Activated T-cell treated with anti-CD3 and anti-CD28 coated beads, Interleukin-2, amount 50 U/mL, for 72 hours (primary cell): ENCODE data around the gene PRICKLE2. TPM values are rescaled to one million over a fixed set of nuclear protein-coding genes. Genes with fewer than 3 reads are reported as not detected.
A peak's percentile ranks its signal among the peaks of the same experiment; 100 is the strongest.
"Not testable (repeated sequence)": the region's sequence is repeated elsewhere in the genome, so short reads cannot be mapped to it uniquely, and the experiment has no call there.

Source experiments
- ATAC-seq, 2 donors: fragments of 150-1000 bp; cut with Tn5 transposase; replicated peaks in 1 of 2; 2 replicates each; pipeline ENCODE4 v1.10.0; 2021; ENCODE audit warnings: moderate library complexity in 2 of 2, mild to moderate bottlenecking in 1 of 2
- DNase-seq, 2 donors: peaks; one replicate each; pipeline ENCODE4 v3.0.0; 2021 to 2022; ENCODE audit warnings: mixed read lengths in 1 of 2
- H3K27ac Mint-ChIP-seq: one replicate; pipeline ENCODE4 v1.8.0; 2022; ENCODE audit warnings: mild to moderate bottlenecking, moderate library complexity, mixed read lengths
- H3K27me3 Mint-ChIP-seq: one replicate; pipeline ENCODE4 v1.8.0; 2022; ENCODE audit warnings: low read depth, mixed read lengths
- H3K36me3 Mint-ChIP-seq, 2 donors: one replicate each; pipeline ENCODE4 v1.8.0; 2022; ENCODE audit warnings: mixed read lengths in 2 of 2, mild to moderate bottlenecking in 1 of 2; ENCODE audit not compliant: insufficient read depth in 2 of 2
- H3K4me1 Mint-ChIP-seq: one replicate; pipeline ENCODE4 v1.8.0; 2022; ENCODE audit warnings: low read depth, mixed read lengths
- H3K4me3 Mint-ChIP-seq, 2 donors: one replicate each; pipeline ENCODE4 v1.8.0; 2022; ENCODE audit warnings: mild to moderate bottlenecking in 2 of 2, mixed read lengths in 2 of 2, moderate library complexity in 2 of 2
- H3K9me3 Mint-ChIP-seq, 2 donors: one replicate each; pipeline ENCODE4 v1.8.0; 2022; ENCODE audit warnings: mixed read lengths in 2 of 2
- total RNA-seq, 2 donors: library from RNA; stranded (reverse); gene quantifications; one replicate each; pipeline ENCODE4 v1.2.3, GENCODE V29; 2022

Gene PRICKLE2
- total RNA-seq, 2 donors from 2014 or later = 0.09 to 0.17 TPM

DNA sequence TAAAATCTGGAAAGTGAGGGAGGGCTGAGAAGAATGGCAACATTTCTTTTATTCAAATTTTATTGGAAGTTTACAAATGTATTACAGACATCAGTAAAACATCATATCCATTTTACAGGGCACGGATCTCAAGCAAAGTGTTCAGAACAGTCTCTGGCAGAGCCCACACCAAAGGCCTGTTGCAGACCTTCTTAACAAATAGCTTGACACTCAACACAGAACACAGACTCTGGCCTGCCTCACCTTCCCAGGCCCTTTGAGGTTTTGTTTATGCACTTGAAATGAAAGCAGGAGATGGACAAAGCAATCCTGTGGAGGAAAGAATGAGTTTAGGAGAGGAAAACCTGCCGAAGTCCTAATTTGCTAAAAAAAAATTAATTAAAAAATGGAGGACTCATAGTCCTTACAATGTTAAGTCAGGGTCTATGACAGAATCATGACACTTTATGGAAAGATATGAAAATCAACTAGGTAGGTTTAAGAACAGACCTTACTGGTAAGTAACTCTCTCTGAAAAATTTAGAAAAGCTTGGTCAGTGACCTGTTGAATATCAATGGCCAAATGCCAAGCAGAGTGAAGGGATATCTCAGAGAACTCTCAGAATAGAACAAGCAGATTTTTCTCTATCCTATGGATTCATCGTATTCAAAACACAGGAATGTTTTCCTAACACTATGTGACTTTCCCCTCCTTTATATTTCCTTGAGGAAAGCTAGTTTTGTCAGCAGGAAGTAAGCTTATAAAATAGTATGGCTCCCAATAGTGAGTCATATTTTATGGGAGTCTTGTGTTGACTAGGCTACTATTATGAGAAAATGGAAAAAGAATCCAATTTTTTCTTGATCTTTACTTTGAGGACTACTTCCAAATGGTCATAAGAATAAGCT is 131.2 kb downstream of the PRICKLE2 start:
- ATAC-seq (no peak), DNase-seq (no peak)
- Mint-ChIP-seq H3K4me1 (no peaks in the 10 kb centered on the region), H3K4me3 (no peak overlapping the region), H3K27ac (no peak overlapping the region), H3K36me3 (no peaks in the 10 kb centered on the region), H3K27me3 (peaks cover 8% of the 10 kb centered on the region), H3K9me3 (no peaks in the 10 kb centered on the region)

DNA sequence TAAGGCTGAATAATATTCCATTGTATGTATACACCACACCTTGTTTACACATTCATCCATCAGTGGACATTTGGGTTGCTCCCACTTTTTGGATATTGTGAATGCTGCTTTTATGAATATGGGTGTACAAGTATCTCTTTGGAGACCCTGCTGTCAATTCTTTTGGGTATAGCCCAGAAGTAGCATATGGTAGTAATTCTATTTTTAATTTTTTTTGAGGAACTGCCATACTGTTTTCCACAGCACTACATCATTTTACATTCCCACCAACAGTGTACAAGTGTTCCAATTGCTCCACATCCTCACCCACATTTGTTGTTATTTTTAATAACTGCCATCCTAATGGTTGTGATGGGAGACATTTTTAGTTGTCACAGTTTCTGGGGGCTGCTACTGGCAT is 132.1 kb downstream of the PRICKLE2 start:
- Mint-ChIP-seq H3K9me3 (no peaks in the 10 kb centered on the region), H3K4me3 (no peak overlapping the region), H3K36me3 (no peaks in the 10 kb centered on the region), H3K27ac (no peak overlapping the region), H3K4me1 (no peaks in the 10 kb centered on the region), H3K27me3 (peaks cover 8% of the 10 kb centered on the region)
- DNase-seq (no peak), ATAC-seq (no peak)

DNA sequence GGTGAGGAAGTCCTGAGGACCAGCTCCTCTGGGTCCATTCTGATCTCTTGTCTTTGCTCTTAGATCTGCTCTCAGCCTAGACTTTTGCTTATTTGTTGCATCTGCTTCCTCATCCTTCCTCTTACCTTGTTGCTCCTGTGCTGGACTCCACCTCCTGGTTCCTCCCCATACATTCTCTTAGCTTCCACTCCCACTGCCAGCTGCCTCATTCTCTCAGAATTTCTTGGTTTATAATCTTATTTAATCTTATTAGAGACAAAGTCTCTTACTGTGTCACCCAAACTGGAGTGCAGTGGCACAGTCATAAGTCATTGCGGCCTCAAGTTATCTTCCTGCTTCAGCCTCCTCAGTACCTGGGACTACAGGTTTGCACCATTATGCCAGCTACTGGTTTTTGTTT is 133.8 kb downstream of the PRICKLE2 start:
- ATAC-seq = no peak
- H3K27ac Mint-ChIP-seq = no peak overlapping the region

DNA sequence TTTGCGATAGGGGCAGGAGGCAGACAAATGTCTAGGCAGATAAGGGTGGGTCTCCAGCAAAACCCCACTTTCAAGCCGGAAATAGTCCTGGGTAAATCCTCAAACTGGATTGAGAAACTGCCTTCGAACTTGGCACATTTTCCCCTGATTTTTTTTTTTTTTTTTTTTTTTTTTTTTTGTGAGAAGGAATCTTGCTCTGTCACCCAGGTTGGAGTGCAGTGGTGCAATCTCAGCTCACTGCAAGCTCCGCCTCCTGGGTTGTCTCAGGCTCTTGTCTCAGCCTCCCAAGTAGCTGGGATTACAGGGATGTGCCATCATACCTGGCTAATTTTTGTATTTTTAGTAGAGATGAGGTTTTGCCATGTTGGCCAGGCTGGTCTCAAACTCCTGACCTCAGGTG is 135.9 kb downstream of the PRICKLE2 start:
- peaks cover 21% of the 10 kb centered on the region for H3K27me3 Mint-ChIP-seq
- H3K9me3 Mint-ChIP-seq = not testable (repeated sequence)

More for the DNA sequence above, 133.8 kb downstream of the PRICKLE2 start:
- no peak for DNase-seq
- Mint-ChIP-seq H3K9me3 (no peaks in the 10 kb centered on the region), H3K4me1 (no peaks in the 10 kb centered on the region), H3K27me3 (peaks cover 15% of the 10 kb centered on the region), H3K36me3 (no peaks in the 10 kb centered on the region), H3K4me3 (no peak overlapping the region)

DNA sequence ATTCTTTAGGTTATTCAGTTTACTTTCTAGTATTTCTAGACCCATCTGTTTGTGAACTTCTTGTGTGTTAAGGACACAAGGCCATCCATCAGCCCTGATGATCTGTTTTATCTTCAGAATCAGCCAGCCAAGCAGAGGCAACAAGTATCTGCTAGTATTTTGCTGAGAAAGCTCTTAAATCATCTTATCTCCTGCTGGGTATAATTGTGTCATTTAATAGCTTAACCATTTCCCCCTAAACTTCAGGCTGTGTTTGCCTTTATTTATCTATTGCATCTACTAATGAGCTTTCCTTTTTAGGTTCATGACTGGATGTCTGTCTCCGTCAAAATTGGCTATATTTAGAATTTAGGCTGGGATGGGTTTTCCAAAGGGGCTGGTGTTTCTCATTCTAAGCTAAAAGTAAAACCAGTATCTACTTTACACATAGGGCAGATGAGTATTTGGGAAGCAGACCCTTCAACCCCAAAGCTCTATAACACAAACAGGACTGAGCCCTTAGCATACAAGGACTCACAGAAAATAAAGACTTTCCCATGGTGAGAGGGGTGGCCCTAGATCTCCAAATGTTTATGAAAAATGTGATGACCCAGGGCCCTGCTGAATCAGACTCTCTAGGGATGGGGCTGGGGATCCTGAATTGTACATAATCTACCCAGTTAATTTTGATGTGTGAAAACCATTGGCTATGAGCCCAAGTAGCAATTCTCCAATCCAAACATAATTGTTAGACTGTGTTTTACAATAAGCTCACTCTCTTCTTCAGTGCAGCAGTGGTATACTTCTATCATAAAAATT is 136.7 kb downstream of the PRICKLE2 start:
- H3K36me3 Mint-ChIP-seq = no peaks in the 10 kb centered on the region
- ATAC-seq (no peak), DNase-seq (no peak)
- no peaks in the 10 kb centered on the region for H3K9me3 Mint-ChIP-seq
- no peak overlapping the region for H3K4me3 Mint-ChIP-seq
- H3K27ac Mint-ChIP-seq = no peak overlapping the region
- no peaks in the 10 kb centered on the region for H3K4me1 Mint-ChIP-seq
- peaks cover 23% of the 10 kb centered on the region for H3K27me3 Mint-ChIP-seq

More for the DNA sequence above, 135.9 kb downstream of the PRICKLE2 start:
- not testable (repeated sequence) for ATAC-seq, H3K36me3 Mint-ChIP-seq, H3K27ac Mint-ChIP-seq, DNase-seq, H3K4me3 Mint-ChIP-seq, H3K4me1 Mint-ChIP-seq

DNA sequence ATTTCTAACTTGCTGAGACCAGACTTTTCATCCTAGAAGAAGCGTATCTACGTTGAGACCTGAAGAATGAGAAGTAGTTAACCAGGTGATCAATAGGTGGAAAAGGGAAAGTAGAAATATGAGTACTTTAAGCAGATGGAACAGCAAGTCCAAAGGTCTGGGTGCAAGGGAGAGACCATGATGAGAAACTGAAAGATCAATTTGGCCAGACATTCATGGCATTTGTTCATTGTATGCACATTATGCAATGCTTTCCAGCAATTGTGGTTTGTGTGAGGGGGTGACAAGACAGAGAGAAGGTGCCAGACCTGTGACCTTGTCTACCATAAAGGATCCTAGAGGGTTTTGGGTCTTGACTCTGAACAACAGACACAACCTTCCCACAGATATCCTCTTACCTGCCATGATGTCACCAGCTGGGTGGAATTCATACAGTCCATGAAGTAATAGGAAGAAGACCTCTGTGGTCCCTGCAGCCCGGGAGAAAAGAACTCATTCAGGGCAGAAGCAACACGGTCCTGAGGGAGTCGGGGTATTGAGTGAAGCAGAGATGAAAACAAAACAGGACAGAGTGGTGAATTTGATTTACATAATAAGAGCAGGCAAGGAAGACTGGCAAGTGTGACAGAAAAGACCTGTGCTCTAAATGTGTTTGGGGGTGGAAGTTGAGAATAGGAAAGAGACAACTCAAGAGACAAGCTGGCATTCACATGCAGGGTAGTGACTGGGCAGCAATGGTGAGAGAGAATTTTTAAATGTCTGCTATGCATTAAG is 138.6 kb downstream of the PRICKLE2 start:
- ATAC-seq = no peak
- H3K27me3 Mint-ChIP-seq = peaks cover 33% of the 10 kb centered on the region
- no peak overlapping the region for H3K4me3 Mint-ChIP-seq

DNA sequence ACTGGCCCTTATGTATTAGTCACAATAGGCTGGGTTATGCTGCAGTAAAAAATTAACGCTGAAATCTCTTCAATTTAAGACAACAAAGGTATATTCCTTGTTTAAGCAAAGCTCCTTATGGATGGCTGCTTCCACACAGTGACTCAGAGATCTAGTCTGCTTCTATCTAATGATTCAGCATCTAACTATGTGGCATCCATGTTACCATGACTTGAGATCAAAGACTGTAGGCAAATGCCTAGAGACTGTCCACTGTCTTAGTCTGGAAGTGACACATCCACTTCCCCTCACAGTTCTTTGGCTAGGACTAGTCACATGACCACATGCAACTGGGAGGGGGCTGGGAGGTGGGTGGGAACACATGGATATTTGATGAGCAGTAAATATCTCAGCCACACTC is 140.6 kb downstream of the PRICKLE2 start:
- Mint-ChIP-seq H3K27ac (no peak overlapping the region), H3K4me3 (no peak overlapping the region), H3K27me3 (peaks cover 26% of the 10 kb centered on the region), H3K36me3 (peaks cover 0 to 2% of the 10 kb centered on the region in 2 donors), H3K9me3 (peaks cover 0 to 2% of the 10 kb centered on the region in 2 donors), H3K4me1 (peaks cover 8% of the 10 kb centered on the region)
- ATAC-seq (no peak), DNase-seq (no peak)

More for the DNA sequence above, 138.6 kb downstream of the PRICKLE2 start:
- no peak for DNase-seq
- Mint-ChIP-seq H3K9me3 (no peaks in the 10 kb centered on the region), H3K27ac (no peak overlapping the region), H3K36me3 (no peaks in the 10 kb centered on the region), H3K4me1 (no peaks in the 10 kb centered on the region)

DNA sequence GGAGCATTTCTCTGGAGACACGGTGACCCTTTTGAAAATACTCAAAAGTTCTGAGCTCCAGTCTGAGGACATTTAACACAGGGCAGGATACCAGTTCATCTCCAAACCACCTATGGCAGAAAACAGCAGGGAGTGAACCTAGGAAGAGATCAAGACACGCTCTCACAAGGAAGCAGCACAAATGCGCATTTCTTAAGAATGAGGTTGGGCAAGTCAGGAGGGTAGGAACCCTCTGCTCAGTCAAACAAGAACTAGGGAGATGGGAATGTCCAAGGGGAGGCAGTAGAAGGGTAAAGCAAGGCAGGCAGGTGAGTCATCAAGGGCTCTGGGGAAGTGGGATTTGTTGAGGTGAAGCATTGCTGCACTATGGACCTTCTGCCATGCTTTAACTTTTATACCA is 141.7 kb downstream of the PRICKLE2 start:
- DNase-seq (no peak), ATAC-seq (no peak)
- H3K4me3 Mint-ChIP-seq = no peak overlapping the region
- H3K36me3 Mint-ChIP-seq = peaks cover 0 to 2% of the 10 kb centered on the region in 2 donors
- H3K4me1 Mint-ChIP-seq = peaks cover 8% of the 10 kb centered on the region
- peaks cover 33% of the 10 kb centered on the region for H3K27me3 Mint-ChIP-seq
- H3K9me3 Mint-ChIP-seq = peaks cover 0 to 2% of the 10 kb centered on the region in 2 donors
- H3K27ac Mint-ChIP-seq = no peak overlapping the region

DNA sequence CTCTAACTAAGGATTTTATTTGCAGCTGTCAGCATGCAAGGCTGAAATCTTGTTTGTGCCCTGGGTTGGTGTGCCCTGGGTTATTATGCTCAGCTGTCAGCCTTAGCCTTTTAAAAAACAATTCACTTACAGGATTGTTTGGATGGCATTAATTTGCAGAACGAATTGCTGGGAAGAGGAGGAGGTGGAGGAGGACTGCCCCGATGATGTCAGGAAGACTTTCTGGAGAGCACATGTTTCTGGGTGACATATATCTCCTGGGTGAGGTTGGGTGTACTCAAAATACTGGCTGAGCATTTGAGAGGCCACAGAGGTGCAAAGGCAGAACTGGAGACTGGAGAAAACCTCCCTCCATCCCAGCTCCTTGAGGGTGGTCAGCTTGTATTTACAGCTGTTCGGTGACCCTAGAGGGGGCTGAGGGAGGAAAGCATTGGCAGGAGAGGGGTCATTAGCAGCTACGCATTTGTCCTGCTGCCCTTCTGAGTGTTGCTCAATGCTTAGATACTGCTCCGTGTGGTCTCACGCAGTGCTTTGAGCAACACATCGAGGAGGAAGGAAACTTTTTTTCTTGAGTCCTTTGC is 142.2 kb downstream of the PRICKLE2 start:
- no peak for DNase-seq
- Mint-ChIP-seq H3K4me1 (peaks cover 8% of the 10 kb centered on the region), H3K4me3 (no peak overlapping the region), H3K36me3 (peaks cover 0 to 2% of the 10 kb centered on the region in 2 donors), H3K27me3 (peaks cover 39% of the 10 kb centered on the region), H3K9me3 (peaks cover 0 to 2% of the 10 kb centered on the region in 2 donors), H3K27ac (no peak overlapping the region)
- ATAC-seq = no peak

DNA sequence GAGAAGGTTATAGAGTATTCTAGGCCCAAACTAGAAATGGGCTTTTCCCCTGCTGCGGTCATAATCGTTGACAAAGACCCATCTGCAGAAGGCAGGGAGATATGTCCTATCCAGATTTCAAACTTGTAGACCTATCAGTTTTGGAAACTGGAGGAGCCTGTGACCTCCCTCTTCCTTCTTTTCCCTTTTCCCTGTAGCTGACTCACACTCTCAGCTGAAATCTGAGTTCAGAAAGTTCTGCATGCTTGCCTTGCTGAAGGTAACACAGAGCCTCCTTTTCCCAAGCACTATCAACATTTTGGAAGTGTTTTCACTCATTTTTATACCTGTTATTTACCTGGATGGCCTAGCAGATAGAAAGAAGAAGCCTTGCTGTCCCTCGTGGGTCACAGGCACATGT is 142.9 kb downstream of the PRICKLE2 start:
- H3K9me3 Mint-ChIP-seq = peaks cover 0 to 2% of the 10 kb centered on the region in 2 donors
- H3K4me1 Mint-ChIP-seq = peaks cover 8% of the 10 kb centered on the region
- ATAC-seq (no peak), DNase-seq (no peak)
- H3K36me3 Mint-ChIP-seq = peaks cover 0 to 2% of the 10 kb centered on the region in 2 donors
- no peak overlapping the region for H3K27ac Mint-ChIP-seq
- H3K27me3 Mint-ChIP-seq = peaks cover 41% of the 10 kb centered on the region
- H3K4me3 Mint-ChIP-seq = no peak overlapping the region

DNA sequence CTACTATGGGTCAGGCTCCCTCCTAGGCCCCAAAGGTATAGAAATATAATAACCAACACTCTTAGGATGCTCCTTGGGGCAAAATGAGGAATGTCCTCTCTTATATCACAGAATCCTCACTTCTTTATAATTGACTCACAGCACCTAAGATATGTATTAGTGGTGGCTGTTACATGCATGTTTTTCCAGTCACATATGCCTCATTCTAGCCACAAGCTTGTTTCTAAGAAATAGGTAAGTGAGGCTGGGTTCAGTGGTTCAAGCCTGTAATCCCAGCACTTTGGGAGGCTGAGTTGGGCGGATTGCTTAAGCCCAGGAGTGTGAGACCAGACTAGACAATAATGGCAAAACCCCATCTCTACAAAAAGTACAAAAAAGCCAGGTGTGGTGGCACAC is 144.0 kb downstream of the PRICKLE2 start:
- H3K36me3 Mint-ChIP-seq = peaks cover 0 to 2% of the 10 kb centered on the region in 2 donors
- peak; percentile 73 to 81 for ATAC-seq
- H3K4me3 Mint-ChIP-seq = no peak overlapping the region
- peak in 1 of 2 donors; percentile 4 for DNase-seq
- peaks cover 8% of the 10 kb centered on the region for H3K4me1 Mint-ChIP-seq
- no peak overlapping the region for H3K27ac Mint-ChIP-seq
- H3K27me3 Mint-ChIP-seq = peaks cover 38% of the 10 kb centered on the region
- peaks cover 0 to 2% of the 10 kb centered on the region in 2 donors for H3K9me3 Mint-ChIP-seq

DNA sequence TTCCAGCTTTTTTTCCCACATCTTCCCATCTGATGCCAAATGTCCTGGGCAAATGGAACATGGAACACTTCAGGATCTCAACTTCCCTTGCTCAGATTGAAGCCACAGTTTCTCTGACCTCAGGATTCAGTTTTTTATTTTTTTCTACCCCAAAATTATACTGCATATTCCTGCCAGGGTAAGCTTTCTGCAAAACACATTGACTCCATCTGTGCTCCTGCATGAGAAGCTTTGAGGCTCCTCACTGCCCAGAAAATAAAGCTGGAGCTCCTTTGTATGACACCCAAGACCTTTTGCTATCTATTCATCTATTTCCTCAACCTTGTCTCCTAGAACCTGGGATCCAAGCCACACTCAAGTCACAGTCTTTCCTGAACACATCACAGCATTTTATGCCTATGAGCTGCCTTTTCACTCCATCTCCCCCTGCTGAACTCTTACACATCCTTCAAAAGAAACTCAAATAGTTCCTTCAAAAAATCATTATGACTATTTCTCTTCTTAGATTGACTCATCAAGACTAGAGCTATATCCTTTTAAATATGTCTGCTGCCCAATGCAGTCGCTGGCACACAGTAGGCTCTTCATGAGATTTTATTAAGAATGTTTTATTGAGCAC is 144.5 kb downstream of the PRICKLE2 start:
- DNase-seq = no peak

More for the DNA sequence above, 144.5 kb downstream of the PRICKLE2 start:
- Mint-ChIP-seq H3K9me3 (peaks cover 0 to 2% of the 10 kb centered on the region in 2 donors), H3K36me3 (peaks cover 0 to 2% of the 10 kb centered on the region in 2 donors), H3K27ac (no peak overlapping the region), H3K4me3 (peak overlapping the region in 1 of 2 donors; percentile 12), H3K27me3 (peaks cover 35% of the 10 kb centered on the region), H3K4me1 (peaks cover 8% of the 10 kb centered on the region)
- ATAC-seq = peak; percentile 65 to 83
